Epidermal melanocyte (primary cell): Measurements from ENCODE around the gene NRG2.

Experiments
- DNase-seq: peaks from one replicate; pipeline ENCODE4 v3.0.0; 2011; ENCODE audit warnings: low spot score; ENCODE audit not compliant: insufficient read length

Gene NRG2

DNA sequence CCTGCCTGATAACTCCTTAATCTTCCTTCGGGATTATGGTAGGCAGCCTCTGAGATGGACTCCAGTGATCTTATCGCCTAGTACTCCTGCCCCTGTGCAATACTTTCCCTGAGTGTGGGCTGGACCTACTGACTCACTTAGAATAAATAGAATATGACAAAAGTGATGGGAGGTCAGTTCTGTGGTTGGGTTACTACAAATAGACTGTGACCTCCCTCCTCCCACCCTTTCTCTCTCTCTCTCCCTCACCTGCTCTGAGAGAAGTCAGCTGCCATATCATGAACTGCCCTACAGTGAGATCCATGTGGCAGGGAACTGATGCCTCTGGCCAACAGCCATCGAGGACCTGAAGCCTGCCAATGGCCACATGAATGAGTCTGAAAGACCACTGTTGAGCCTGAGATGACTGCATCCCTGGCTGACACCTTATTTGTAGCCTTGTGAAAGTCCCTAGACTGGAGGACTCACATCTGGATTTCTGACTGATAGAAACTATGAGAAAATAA is 31.7 kb downstream of the NRG2 start:
- no peak for DNase-seq

DNA sequence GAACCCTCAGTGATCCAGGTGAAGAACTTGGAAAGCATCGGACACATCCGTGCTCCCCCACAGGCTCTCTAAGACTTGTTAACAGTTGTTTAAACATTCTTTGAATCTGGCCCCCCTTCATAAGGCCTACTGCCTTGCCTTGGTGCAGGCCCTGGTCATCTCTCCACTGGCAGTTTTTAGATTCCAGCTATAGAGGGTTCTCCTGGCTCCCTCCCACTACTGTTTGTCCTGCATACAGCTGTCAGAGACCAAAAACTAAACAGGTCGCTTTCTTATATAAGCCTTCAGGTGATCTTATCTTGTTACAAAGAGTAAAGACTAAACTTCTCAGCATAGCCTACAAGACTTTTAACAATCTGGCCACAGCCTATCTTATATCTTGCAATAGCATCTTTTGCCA is 32.3 kb downstream of the NRG2 start:
- no peak for DNase-seq

DNA sequence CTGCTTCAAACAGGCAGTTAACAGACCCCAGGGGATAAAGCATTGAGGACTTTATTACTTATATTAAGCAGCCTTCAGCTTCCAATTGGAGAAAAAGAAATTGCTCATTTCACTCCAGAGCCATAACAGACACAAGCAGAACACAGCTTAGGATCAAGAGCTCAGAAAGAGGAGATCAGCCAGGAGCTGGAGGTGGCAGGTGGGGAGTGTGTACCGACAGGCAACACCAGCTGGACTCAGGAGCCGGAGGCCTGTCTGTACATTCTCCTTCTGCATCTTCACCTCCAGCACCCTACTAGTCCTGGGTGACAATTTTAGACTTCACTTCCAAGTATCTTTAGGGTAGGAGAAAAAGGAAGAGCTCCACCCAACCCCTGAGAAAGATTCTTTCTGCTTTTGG is 35.8 kb downstream of the NRG2 start:
- DNase-seq, result no peak

DNA sequence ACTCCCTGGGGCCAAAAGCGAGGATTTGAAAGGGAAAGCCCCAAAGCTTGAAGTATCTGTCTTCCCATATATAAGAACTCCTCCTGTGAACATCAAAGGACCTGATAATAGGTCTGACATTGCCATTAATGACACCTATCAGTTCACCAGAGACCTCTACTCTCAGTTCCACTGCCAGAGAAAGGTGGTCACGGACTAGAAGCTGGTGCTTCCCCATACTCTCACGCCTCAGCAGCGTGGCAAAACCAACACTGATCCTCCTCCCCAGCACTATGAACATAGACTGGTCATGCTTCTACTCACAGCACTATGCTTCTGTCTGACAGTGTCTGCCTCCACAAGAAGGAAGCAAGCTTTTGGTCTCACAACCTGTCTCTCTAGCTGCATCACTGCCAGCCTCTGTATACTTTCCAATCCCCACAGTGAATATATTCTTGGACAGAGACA is 37.9 kb downstream of the NRG2 start:
- no peak for DNase-seq

DNA sequence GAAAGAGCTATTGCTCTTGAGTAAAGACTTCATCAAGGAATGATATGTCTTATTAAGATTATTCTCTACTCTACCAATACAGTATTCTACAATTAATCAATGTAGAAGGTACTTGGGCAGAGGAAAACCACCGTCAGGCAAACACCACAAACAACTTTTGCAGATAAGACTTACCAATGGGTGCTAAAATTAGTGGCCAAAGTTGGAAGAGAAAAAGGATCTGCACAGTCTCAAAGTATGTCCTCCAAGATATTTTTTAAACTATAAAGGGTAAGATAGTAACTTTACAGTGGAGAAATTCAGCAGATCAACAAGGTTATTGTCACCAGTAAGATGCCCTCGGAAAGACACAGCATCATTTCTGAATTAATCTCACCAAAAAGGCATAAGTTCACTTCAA is 38.9 kb downstream of the NRG2 start:
- no peak for DNase-seq

DNA sequence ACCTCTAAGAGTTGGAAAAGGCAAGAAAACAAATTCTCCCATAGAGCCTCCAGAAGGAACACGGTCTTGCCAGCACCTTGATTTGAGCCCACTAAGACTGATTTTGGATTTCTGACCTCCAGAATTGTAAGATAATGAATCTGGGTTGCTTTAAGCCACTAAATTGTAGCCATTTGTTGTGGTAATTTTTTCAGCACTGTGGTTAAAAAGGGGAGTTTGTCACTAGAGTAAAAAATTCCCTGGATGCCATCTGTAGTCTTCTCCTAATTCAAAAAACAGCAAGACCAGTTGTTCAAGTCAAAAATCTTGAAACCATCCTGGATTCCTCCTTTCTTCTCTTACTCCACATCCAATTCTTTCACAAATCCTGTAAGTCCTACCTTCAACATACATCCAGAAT is 39.6 kb downstream of the NRG2 start:
- no peak for DNase-seq

DNA sequence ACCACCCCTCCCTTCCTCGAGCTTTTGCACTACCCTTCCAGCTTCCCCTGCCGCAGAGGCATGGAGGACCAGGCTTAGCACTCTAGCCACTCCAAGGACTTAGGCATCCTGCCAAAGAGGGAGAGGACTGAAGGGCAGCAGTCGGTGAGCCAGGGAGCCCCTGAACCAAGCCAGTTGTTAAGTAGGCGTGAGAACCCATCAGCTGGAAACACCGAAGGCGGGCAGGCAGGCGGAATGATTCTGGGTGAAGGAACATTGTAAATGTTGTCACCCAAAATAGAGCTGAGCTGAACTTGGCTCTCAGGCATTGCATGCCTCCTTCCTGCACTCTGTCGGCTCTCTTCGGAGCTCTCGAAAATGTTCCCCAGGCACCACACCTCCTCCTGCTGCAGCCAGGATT is 42.8 kb downstream of the NRG2 start:
- no peak for DNase-seq

DNA sequence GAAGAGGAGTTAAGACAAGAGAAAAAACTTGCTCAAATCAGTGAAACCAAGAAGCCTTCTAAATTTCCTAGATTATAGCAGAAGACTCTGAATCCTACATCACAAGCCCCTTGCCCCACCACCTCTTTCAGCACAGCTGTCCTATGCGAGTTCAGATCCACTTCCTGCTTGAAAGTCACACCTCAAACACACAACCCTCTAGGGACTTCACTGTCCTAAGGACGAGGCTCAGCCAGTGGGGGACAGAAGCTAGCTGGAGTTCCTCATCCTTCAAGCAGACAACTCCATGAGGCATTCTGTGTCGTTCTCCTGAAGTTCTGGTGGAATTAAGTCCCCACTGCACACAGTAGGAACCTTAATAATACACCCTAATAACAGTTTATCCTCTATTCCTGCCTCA is 44.3 kb downstream of the NRG2 start:
- no peak for DNase-seq

DNA sequence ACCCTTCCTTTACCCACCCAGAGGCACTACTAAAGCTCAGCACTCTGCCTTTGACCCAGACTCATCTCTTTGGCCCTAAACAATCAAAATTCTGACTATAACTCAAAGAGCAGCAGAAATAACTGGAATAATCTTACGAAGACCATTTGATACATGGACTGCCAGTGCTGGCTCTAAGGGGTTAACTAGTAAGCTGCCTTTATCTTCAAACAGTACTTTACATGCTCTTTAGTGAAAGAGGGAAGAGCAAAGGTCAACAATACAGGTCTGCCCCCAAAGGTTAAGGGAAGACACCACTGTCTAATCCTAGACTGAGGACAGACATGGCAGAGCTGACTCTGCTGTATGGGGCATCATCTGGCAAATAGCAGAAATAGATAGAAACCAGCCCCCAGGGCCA is 45.8 kb downstream of the NRG2 start:
- no peak for DNase-seq

DNA sequence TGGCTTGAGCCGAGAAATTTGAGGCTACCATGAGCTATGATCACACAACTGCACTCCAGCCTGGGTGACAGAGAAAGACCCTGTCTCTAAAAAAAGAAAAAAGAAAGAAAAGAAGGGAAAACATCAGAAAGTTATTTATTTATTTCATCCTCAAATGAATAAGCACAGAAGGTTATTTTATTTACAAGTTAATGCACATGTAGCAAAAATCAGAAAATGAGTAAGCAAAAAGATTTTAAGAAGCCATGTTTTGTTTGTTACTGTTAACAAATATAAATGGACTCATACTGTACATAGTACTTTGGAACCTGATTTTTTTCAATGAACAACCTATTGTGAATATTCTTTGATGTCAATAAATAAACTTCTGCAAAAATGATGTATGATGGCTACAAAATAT is 47.2 kb downstream of the NRG2 start:
- DNase-seq, result no peak

DNA sequence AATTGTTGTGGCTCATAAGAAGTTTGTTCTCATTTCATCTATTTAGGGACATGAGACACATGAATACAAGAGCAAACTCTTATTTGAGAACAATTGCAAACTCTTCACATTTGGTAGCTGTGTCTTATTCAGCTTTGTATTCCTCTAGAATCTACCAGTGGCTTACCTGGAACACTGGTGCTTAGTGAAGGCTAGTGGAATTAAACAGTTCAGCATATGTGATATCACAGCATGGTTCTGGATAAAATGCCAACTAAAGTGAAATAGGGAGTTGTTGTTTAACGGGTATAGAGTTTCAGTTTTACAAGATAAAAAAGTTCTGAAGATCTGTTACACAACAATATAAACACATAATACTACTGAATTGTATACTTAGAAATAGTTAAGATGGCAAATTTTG is 48.9 kb downstream of the NRG2 start:
- no peak for DNase-seq

DNA sequence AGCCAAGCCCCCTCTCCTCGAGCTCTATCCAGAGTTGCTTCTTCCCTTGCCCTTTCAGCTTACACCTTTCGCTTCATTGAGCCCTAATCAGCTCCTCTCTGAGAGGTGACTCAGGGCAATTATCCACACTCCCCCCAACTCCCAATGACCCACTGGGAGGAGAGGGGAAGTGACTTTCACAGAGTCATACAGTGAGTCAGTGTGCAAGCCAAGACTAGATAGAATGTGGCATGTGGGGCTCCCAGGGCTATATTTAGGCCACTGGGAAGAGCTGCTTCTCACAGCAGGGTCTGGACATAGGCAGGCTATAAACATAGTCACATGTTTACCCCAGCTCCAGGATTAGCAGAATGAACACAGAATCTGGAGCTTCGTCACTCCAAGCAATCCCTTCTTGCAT is 57.4 kb downstream of the NRG2 start:
- DNase-seq, result no peak

DNA sequence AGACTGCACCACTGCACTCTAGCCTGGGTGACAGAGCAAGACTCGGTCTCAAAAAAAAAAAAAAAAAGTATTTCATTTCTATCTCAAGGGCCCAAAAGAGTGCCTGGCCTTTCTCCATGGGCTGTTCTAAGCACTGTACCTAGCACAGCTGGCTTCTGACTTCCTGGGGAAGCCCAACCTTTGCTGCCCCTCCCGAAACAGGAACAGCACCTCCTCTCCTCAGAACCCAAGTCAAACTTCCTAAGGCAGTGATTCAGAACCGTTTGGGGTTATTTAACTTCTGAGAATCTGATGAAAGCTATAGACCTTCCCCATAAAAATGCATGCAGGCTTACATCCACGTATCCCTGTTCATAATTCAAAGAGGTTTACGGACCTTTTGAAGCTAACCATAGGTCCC is 57.8 kb downstream of the NRG2 start:
- no peak for DNase-seq

DNA sequence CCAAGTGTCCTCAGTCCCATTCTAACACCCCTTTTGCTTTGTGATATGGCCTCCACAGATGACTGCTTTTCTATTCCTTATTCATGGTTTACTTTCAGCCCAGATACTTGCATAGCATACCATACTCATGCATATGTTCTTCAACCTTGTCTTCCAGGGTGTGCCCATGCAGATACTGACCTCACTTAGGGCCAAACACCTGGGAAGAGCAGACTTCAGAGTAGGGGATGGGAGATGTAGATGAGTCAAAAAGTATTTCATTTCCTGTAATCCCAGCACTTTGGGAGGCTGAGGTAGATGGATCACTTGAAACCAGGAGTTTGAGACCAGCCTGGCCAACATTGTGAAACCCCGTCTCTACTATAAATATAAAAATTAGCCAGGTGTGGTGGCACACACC is 58.3 kb downstream of the NRG2 start:
- DNase-seq, result no peak

DNA sequence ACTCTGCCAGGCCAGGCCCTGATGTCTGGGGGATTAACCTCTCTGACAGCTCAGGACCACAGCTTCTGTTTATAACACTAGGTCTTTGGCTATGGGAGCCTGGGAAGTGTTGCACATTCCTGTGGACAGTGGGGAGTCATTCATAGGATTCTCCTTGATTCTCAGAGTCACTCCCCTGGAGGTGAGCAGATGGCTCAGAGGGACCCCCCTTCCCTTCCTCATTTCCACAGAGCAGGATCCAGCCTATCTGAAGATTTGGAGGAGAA is 60.2 kb downstream of the NRG2 start:
- DNase-seq, result no peak

DNA sequence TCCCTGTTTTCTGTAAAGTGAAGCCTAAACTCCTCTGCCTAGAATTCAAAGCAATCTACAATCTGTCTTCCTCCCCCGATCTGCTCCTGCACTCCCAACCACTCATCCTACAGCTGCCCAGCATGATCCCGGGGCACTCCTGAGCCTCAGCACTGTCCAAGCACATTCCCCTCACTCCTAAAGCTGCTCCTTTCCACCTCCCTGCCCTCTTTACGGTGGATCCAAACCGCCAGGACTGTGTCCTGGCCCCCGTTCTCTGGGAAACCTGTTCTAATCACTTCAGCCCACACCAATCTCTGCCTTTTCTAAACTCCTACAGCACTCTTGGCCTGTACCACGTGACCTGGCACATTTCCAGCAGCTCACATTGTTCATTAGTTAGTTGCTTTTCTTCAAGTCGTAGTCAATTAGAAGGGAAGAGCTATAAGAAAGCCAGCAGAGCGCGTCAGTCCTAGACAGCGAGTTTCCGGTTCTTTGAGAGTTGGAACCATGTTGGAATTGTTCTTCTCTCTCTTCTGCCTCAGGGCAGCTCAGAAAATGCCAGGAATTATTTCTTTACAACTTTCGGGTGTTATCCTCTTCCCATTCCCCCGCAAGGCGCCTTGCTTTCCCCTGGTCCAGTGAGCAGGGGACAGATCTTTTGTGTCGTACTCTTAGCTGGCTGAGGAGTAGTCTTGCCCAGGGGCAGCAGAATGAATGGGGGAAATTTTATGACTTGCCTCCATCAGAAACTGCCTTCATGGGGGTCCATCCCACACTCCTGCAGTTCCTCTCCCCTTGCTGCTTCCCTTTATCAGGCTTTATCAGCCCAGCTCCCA is 60.7 kb downstream of the NRG2 start:
- DNase-seq, result peak; percentile 64

DNA sequence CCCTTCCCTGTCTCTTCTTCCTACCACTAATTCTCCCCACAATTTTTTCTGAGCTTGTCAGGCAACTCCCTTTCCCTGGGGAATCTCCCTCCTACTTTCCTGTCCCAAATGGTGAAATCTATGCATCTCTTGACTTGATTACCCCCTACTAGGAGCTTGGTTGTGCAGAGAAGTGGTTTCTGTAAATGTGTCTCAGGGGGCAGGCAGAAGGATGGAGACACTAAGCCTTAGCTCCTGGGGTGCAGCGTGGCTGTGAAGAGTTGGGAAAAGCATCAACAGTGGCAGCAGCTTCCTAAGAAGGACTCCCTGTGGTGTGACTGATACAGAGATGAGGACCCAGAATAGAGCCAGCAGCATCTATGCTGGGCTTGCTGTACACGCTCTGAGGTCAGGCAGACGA is 62.3 kb downstream of the NRG2 start:
- DNase-seq, result no peak

DNA sequence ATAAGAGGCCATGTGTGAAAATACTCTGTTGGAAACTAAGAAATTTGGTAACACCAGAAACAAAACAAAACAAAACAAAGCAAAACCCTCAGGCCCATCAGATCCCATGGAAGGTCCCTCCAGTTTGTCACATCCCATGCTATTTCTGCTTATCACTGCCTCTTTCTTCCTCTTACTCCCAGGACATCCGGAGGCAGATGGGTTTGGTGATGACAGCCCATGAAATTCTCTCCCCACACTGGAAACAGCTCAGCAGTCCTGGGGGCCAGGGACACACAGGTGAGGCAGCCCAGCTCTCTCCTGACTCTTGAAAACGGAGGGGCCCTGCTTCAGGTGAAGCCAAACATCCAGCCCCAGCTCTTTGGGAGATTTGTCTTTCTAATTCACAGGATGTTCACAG is 63.2 kb downstream of the NRG2 start:
- no peak for DNase-seq

DNA sequence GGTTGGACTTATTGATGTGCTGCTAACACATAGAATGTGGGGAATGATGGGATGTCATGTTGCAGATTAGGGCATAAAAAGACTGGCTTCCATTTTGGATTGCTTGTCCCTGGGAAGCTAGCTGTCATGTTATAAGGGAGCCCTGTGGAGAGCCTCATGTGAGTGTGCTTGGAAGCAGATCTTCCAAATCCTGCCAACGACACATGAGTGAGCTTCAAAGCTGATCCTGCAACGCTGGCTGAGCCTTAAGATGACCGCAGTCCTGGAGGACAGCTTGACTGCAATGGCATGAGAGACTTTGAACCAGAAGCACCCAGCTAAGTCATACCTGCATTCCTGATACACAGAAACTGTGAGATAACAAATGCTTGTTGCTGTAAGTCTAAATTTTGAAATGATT is 63.6 kb downstream of the NRG2 start:
- DNase-seq, result no peak

DNA sequence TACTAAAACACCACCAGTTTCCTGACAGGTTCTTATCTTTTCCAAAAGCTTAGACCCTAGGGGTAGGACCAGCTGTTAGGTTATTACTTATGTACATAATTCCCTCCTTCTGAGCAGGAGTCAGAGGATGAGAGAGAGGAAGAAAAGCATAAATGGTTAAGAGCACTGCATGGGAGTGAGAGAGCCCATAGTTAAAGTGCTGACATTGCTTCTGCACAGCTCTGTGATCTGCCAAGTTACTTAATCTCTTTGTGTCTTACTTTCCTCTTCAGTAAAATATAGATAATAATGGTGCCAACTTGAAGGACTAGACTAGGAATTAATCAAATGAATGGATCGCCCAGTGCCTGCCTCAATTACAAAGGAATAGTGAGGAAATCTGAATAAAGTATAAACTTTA is 66.4 kb downstream of the NRG2 start:
- no peak for DNase-seq

DNA sequence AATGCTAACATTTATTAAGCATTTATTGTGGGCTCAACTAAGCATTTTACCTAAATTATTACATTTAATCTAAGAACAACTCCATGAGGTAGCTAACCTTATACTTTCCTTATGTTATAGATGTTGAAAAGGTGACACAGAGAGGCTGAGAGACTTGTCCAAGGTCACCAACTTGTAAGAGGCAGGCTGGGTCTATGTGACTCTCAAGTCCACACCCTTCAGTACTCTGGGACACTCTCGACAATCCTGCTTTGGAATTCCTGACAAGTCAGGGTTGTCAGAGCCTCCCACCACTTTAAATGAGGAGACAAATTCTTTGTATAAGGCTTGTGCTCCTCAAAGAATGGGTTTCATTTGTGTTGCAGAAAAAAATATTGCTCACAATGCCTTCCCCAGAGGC is 67.2 kb downstream of the NRG2 start:
- no peak for DNase-seq

DNA sequence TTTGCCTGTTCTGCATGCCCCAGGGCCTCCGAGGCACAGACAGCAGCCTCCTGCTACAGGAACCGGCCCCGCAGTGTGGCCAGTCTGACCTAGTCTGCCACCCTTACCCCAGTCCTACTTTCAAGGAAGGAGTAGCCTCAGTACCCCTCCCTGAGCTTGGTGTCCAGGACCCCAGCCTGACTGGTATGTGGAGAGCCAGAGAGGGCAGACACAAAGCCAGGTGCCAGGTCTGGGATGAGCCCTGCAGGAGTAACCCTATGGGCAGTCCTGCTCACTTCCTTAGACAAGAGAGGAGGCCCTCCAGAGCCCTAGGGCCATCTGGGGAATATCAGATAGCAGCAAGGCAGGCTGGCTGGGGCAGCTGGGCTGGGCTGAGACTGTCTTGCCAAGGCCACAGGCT is 67.8 kb downstream of the NRG2 start:
- no peak for DNase-seq

DNA sequence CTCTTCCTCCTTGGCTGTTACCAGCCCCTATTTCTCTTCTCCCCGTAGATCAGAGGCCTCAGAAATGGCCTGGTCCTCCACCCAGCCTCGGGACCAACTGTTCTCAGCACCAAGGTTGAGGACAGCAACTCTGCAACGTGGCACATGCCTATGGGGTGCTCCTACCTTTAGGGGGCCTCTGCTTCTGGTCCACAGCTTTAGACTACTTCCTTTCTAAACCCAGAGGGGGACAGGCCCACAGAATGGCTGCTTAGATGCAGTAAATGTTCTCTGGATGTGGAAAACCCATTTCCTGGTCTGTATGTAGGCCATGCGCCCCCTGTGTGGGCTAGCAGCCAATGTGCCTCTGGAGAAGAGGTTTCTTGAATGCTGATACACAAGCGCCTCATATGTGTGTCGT is 68.4 kb downstream of the NRG2 start:
- no peak for DNase-seq

DNA sequence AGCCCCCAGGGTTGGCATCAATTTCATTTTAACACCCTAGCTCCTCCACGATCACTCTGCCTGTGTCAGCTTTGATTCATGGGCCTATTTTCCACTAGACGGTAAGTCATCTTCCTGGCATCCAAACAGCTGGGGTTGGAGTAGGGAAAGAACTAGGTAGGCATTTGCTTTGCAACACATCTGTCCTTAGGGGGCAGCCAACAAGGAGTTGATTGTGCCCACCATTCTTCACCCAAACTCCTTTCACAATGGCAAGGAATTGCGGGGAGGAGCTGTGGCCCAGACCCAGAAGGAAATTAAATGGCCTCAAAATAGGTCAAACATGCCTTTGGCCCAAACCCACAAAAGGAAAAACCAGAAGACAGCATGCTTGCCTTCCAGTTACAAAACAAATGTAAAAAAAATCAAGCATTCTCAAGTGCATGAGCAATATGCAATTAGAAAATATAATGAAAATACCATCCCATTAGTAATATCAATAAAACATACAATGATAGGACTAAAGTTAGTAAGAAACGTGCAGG is 71.8 kb downstream of the NRG2 start:
- DNase-seq, result no peak
